BJ (cell line): Measurements from ENCODE around the gene SF3B3. TPM values are rescaled to one million over a fixed set of nuclear protein-coding genes. Genes with fewer than 3 reads are reported as not detected.

Source experiments
- CTCF ChIA-PET: fragments of 350-600 bp; formaldehyde crosslinking; extraction: SDS; loops from one replicate; lab custom pipeline; 2021; ENCODE audit warnings: antibody characterized with exemption, inconsistent platforms; lab: Yijun Ruan, JAX
- POLR2A ChIA-PET: fragments of 300-600 bp; sonication (Branson Sonifier 250); formaldehyde crosslinking; extraction: SDS; loops from one replicate; lab custom pipeline; 2021; ENCODE audit warnings: antibody characterized with exemption; lab: Charles Lee
- DNase-seq: peaks from one replicate; pipeline ENCODE4 v3.0.0-alpha.2; 2011; ENCODE audit warnings: low read depth
- H3K27me3 ChIP-seq: 2 replicates; pipeline ENCODE4 v1.6.0; 2011; ENCODE audit warnings: low read length; ENCODE audit not compliant: control insufficient read depth, insufficient read depth
- H3K36me3 ChIP-seq: 2 replicates; pipeline ENCODE4 v1.5.1; 2011; ENCODE audit warnings: low read length; ENCODE audit not compliant: control insufficient read depth, insufficient read depth
- H3K4me3 ChIP-seq: 2 replicates; pipeline ENCODE4 v1.5.1; 2011; ENCODE audit warnings: low read depth, mild to moderate bottlenecking, control low read depth, low read length
- CTCF ChIP-seq: IDR thresholded peaks from 2 replicates; pipeline ENCODE4 v1.5.1; 2011; ENCODE audit warnings: low read depth, mild to moderate bottlenecking, control low read depth, inconsistent platforms, low read length, moderate library complexity; ENCODE audit not compliant: insufficient read depth
- polyA minus RNA-seq: library from RNA; depleted of rRNA, polyadenylated mRNA; stranded (reverse); fragments of >200 nt; gene quantifications from 2 replicates; pipeline ENCODE4 v1.2.3, GENCODE V29; 2011; rRNA and poly(A)+ RNA removed
- polyA plus RNA-seq: library from polyadenylated mRNA; depleted of rRNA; stranded (reverse); fragments of >200 nt; gene quantifications from 2 replicates; pipeline ENCODE4 v1.2.3, GENCODE V29; 2011; rRNA removed

The SF3B3 gene
- 89.5 and 96.2 TPM in 2 replicates for polyA plus RNA-seq
- 132 and 145 TPM in 2 replicates for polyA minus RNA-seq

- peak within 1 kb of the TSS; percentile 74 for H3K4me3 ChIP-seq
- no peaks in the 10 kb centered on the region; the same call in 1 of the 2 replicates for H3K36me3 ChIP-seq
- no peak for TF ChIP-seq CTCF
- no peaks in the 10 kb centered on the region for H3K27me3 ChIP-seq
- ChIA-PET CTCF (interaction anchor here (0.9 to 1.5 kb wide), 5 partner anchors 10 to 193 kb away, joined by 3 to 8 read pairs (median 4); no protein-coding TSS in a partner anchor), POLR2A (no interaction called here)
- DNase-seq, result no peak
Measured at GRCh38 chr16:70523743-70524398, at the start of gene SF3B3. Gene SF3B3 (plus strand): TSS chr16:70523816. CDS start chr16:70526657, 2,841 bp downstream.

GRCh38 chr16:70474320-70475053, 49.1 kb upstream of the SF3B3 start:
- POLR2A ChIA-PET, result no interaction called here
- no peak overlapping the region for H3K4me3 ChIP-seq
- no peaks in the 10 kb centered on the region for H3K27me3 ChIP-seq
- CTCF ChIA-PET, result interaction anchor here (0.6 kb wide), 1 partner anchor 9 kb away, joined by 3 read pairs; no protein-coding TSS in a partner anchor
- DNase-seq, result no peak
- peaks cover 10% of the 10 kb centered on the region for H3K36me3 ChIP-seq
- TF ChIP-seq CTCF, result no peak

DNA sequence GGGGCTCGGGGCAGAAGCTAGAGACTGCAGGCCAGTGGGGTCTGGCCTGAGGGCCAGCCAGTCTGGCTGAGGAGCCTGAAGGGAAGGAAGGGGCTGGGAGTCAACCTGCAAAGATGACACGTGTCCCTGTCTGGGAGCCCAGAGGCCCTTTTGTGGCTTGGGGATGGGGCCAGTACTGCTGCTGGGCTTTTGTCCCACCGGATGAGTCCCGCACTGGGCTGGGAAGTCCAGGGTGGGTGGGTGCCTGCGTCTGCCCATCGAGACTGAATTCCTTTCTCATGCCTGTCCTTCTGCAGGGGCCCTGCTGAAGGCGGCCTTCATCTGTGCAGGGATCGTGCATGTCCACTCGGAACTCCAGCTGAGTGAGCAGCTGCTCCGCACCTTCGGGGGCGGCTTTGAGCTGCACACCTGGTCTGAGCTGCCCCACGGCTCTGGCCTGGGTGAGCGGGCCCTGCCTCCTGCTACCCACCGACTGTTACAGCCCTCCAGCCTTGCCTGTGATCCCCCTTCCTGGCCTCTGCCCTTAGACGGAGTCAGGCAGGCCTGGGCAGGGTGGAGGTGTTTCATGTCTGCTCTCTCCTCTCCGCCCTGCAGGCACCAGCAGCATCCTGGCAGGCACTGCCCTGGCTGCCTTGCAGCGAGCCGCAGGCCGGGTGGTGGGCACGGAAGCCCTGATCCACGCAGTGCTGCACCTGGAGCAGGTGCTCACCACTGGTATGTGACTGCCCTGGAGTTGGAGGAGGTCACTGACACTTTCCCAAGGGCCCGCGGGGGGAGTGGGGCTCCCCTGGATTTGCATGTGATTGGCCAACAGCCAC, 48.4 kb upstream of the SF3B3 start:
- ChIA-PET CTCF (interaction anchor here (0.6 kb wide), 1 partner anchor 8 kb away, joined by 3 read pairs; no protein-coding TSS in a partner anchor), POLR2A (no interaction called here)
- no peak for TF ChIP-seq CTCF
- no peaks in the 10 kb centered on the region for H3K27me3 ChIP-seq
- no peak overlapping the region for H3K4me3 ChIP-seq
- DNase-seq, result no peak
- peaks cover 17% of the 10 kb centered on the region for H3K36me3 ChIP-seq

- ChIA-PET POLR2A (no interaction called here), CTCF (interaction anchor here (1.0 kb wide), 1 partner anchor 94 kb away, joined by 3 read pairs; no protein-coding TSS in a partner anchor)
- TF ChIP-seq CTCF, result no peak
- H3K36me3 ChIP-seq, result peaks cover 24% of the 10 kb centered on the region
- no peaks in the 10 kb centered on the region for H3K27me3 ChIP-seq
- no peak overlapping the region for H3K4me3 ChIP-seq
- peak; percentile 34 for DNase-seq
Measured at GRCh38 chr16:70476272-70477020, 47.2 kb upstream of the SF3B3 start.
